HG02870 (cell line): ENCODE results near the gene PLCXD1.
"Not testable (repeated sequence)": the region's sequence is repeated elsewhere in the genome, so short reads cannot be mapped to it uniquely, and the experiment has no call there.

Source experiments
- ATAC-seq: cut with Tn5 transposase; IDR thresholded peaks from one replicate; pipeline ENCODE4 v1.9.1; 2021; ENCODE audit warnings: mild to moderate bottlenecking, moderate library complexity; ENCODE audit not compliant: unreplicated experiment

Gene PLCXD1

GRCh38 chrX:314781-315595, 33.8 kb downstream of the PLCXD1 start:
- ATAC-seq: no peak

- no peak for ATAC-seq
Measured at GRCh38 chrX:316351-317325, 35.5 kb downstream of the PLCXD1 start.

DNA sequence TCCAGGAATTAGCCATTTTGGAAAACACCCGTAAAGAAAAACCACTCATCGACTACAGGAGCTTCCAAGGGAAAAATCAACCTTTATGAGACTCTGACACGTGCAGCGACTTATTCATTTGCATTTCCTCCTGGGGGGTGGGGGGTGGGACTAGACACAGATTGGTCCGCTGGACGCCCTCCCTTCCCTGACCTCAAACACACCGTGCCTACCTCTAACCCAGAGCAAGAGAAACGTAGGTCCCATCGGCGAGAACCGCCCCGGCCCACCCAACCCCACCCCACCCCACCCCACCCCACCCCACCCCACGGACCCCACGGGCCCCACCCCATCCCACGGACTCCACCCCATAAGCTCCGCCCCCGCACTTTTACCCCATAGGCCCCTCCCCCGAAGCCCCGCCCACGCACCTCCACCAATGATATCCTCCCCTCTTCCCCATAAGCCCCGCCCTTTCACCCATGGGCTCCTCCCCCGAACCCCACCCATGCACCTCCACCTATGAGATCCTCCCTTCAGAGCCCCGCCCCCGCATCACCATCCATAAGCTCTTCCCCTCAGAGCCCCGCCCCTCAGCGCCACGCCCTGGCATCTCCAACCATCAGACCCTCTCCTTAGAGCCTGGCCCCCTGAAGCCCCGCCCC, 36.4 kb downstream of the PLCXD1 start:
- ATAC-seq: no peak

GRCh38 chrX:318068-318738, 37.0 kb downstream of the PLCXD1 start:
- peak; percentile 57 for ATAC-seq

DNA sequence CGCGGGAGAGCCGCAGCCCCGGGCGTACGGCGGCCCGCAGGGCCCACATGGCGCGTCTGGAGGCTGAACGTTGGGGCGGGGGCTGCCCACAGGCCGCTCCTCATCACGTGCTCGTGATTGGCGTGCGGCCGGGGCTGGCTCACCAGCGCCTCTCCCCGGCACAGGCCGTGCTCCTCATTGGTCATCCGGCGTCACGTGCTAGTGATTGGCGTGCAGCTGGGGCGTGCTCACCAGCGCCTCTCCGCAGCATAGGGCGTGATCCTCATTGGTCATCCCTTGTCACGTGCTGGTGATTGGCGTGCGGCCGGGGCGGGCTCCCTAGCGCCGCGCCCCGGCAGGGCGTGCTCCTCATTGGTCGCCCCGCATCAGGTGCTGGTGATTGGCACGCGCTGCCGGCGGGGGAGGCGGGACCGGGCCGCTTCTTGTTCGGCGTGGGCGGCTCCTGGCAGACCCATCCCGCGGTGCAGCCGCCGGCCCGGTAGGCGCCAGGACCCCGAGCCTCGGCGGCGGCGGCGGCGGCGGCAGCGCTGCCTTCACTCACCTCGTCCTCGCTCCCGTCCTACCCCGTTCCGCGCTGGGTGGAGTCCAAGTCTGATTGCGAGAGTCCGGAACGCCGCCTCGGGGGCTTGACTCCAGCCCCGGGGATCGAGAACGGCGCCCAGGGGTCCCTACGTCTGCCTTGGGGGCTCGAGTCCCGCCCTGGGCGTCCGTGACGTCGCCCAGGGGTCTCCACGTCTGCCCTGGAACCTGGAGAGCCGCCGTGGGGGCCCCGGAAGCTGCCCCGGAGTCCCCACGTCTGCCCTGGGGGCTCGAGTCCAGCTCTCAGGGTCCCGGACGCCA, 37.8 kb downstream of the PLCXD1 start, which contains the start of gene GTPBP6:
GTPBP6 (minus strand) TSS at position 58 of the 840 bp plus-strand sequence; CDS start at position 49, 9 bp downstream.
- peak; percentile 83 for ATAC-seq

- ATAC-seq: no peak
Measured at GRCh38 chrX:319579-320125, 38.5 kb downstream of the PLCXD1 start.

- ATAC-seq: no peak
Measured at GRCh38 chrX:320126-320783, 39.1 kb downstream of the PLCXD1 start.

- ATAC-seq: no peak
Measured at GRCh38 chrX:323721-324628, 42.8 kb downstream of the PLCXD1 start.

DNA sequence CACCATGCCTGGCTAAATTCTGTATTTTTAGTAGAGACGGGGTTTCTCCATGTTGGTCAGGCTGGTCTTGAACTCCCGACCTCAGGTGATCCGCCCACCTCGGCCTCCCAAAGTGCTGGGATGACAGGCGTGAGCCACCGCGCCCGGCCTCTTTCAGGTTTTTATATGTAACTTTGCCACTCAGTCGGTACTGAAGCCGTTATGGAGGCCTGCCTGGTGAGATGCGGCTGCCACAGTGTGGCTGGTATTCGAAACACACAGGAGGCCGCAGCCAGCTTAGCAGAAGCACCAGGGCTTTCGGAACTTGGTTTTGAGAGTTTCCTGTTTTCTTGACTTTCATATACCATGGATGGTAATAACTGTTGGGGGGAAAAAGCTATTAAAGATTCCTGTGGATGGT, 43.5 kb downstream of the PLCXD1 start:
- not testable (repeated sequence) for ATAC-seq

DNA sequence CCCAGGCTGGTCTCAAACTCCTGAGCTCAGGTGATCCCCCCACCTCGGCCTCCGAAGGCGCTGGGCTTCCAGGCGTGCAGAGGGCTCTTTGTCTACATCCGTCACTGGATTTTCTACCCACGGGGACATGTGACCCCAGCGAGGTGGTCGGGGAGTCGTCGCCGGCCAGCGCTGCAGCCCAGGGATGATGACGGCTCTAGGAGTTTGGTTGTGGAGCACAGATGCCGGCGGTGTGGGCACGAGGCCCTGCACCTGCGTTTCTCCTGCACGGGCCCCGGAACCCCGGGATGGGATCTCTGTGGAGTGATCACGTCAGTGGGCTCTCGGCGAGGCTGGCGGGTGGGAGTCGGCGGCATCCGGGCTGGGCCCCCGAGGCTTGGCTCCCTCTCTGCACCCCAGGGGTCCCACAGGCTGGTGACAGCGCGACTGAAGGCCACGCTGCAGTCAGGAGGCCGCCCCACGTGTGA, 46.5 kb downstream of the PLCXD1 start:
- no peak for ATAC-seq

DNA sequence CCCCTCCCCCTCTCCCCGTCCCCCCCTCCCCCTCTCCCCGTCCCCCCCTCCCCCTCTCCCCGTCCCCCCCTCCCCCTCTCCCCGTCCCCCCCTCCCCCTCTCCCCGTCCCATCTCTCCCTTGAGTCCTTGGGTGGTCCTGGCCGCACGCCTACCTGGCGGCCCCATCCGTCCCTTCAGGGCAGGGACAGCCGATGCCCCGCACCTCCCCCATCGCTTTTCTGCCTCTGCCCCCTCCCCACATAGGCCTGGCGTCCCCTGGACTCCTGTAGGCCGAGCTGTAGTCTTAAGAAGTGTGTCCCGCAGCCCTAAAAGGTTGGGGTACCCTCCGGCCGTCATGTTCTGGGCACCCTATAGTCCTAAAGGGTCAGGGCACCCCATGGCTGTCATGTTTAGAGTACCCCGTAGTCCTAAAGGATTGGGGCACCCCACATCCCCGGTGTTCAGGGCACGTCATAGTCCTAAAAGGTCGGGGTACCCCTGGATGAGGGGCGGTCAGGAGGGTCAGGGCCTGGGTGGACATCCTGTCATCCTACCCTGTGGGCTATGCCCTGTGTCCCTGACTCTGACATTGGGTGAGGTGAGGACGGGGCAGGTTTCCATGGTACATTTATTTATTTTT, 48.2 kb downstream of the PLCXD1 start:
- ATAC-seq: no peak

DNA sequence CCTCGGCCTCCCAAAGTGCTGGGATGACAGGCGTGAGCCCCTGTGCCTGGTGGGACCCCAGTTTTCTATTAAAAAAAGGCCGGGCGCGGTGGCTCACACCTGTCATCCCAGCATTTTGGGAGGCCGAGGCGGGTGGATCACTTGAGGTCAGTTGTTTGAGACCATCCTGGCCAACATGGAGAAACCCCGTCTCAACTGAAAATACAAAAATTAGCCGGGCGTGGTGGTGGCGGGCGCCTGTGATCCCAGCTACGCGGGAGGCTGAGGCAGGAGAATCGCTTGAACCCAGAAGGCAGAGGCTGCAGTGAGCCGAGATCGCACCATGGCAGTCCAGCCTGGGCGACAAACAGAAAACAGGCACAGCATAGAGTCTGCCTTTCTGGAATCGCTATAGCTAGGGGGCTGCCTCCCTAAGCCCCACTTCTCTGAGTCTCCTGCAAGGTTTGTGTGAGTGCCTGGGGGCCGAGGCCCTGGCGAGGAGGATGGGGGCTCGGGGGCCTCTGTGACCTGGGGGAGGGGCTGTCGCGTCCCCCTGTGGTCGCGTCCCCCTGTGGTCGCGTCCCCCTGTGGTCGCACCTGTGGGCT, 49.1 kb downstream of the PLCXD1 start:
- ATAC-seq: not testable (repeated sequence)

GRCh38 chrX:330726-331150, 49.6 kb downstream of the PLCXD1 start:
- no peak for ATAC-seq

- no peak for ATAC-seq
Measured at GRCh38 chrX:331151-331824, 50.1 kb downstream of the PLCXD1 start.

GRCh38 chrX:331825-332495, 50.8 kb downstream of the PLCXD1 start:
- no peak for ATAC-seq

- no peak for ATAC-seq
Measured at GRCh38 chrX:332496-332860, 51.3 kb downstream of the PLCXD1 start.
